ENCODE measurements around the gene PPARG. TPM values are rescaled to one million over a fixed set of nuclear protein-coding genes. Genes with fewer than 3 reads are reported as not detected.

Gene PPARG
- total and polyA plus RNA-seq, 4 donors: 8.3 to 41.4 (median 26.2) TPM

- Histone ChIP-seq H3K27me3 (ENCODE audit: control insufficient read depth in 3 of 3, insufficient read depth in 3 of 3, low read length in 2 of 3) (peaks cover 0 to 6% (median 0%) of the 10 kb centered on the region in 3 donors), H3K27ac (ENCODE audit: low read depth in 1 of 2, low read length in 1 of 2) (no peak overlapping the region), H3K9ac (ENCODE audit: insufficient read depth in 1 of 2, low read length in 2 of 2) (no peak overlapping the region), H3K4me3 (no peak overlapping the region), H3K36me3 (ENCODE audit: control insufficient read depth in 4 of 4, insufficient read depth in 4 of 4, low read length in 4 of 4) (peaks cover 0 to 3% (median 0%) of the 10 kb centered on the region in 4 donors), H3K9me3 (ENCODE audit: control insufficient read depth in 4 of 4, insufficient read depth in 3 of 4, low read length in 3 of 4) (no peaks in the 10 kb centered on the region), H3K4me1 (ENCODE audit: control insufficient read depth in 5 of 5, insufficient read depth in 5 of 5, low read length in 5 of 5) (peaks cover 0 to 2% (median 0%) of the 10 kb centered on the region in 5 donors)
- no peak for DNase-seq
- ATAC-seq (ENCODE audit: insufficient read depth, low FRiP score): no peak
- TF ChIP-seq, protein P1, sequence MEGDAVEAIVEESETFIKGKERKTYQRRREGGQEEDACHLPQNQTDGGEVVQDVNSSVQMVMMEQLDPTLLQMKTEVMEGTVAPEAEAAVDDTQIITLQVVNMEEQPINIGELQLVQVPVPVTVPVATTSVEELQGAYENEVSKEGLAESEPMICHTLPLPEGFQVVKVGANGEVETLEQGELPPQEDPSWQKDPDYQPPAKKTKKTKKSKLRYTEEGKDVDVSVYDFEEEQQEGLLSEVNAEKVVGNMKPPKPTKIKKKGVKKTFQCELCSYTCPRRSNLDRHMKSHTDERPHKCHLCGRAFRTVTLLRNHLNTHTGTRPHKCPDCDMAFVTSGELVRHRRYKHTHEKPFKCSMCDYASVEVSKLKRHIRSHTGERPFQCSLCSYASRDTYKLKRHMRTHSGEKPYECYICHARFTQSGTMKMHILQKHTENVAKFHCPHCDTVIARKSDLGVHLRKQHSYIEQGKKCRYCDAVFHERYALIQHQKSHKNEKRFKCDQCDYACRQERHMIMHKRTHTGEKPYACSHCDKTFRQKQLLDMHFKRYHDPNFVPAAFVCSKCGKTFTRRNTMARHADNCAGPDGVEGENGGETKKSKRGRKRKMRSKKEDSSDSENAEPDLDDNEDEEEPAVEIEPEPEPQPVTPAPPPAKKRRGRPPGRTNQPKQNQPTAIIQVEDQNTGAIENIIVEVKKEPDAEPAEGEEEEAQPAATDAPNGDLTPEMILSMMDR (IDR thresholded peaks at IDR 0.05; ENCODE audit: control extremely low read depth, extremely low read depth): no peak
- WGBS, 2 donors: 81 to 91% methylated on average over 4 of the region's 4 CpGs
These were observed 28.0 kb downstream of the PPARG start for GRCh38 chr3:12316729-12317351.

GRCh38 chr3:12317914-12318313 lies 29.0 kb downstream of the PPARG start:
- Histone ChIP-seq H3K9me3 (ENCODE audit: control insufficient read depth in 4 of 4, insufficient read depth in 3 of 4, low read length in 3 of 4) (no peaks in the 10 kb centered on the region), H3K27me3 (ENCODE audit: control insufficient read depth in 3 of 3, insufficient read depth in 3 of 3, low read length in 2 of 3) (peaks cover 0 to 6% (median 0%) of the 10 kb centered on the region in 3 donors), H3K27ac (ENCODE audit: low read depth in 1 of 2, low read length in 1 of 2) (no peak overlapping the region), H3K4me3 (no peak overlapping the region), H3K9ac (ENCODE audit: insufficient read depth in 1 of 2, low read length in 2 of 2) (no peak overlapping the region), H3K36me3 (ENCODE audit: control insufficient read depth in 4 of 4, insufficient read depth in 4 of 4, low read length in 4 of 4) (peaks cover 0 to 3% (median 0%) of the 10 kb centered on the region in 4 donors), H3K4me1 (ENCODE audit: control insufficient read depth in 5 of 5, insufficient read depth in 5 of 5, low read length in 5 of 5) (peaks cover 0 to 2% (median 0%) of the 10 kb centered on the region in 5 donors)
- 64 to 76% methylated on average over 5 of the region's 5 CpGs for WGBS, 2 donors
- TF ChIP-seq, protein P1 (IDR thresholded peaks at IDR 0.05; ENCODE audit: control extremely low read depth, extremely low read depth): no peak
- ATAC-seq (ENCODE audit: insufficient read depth, low FRiP score) (no peak), DNase-seq (no peak)

DNA sequence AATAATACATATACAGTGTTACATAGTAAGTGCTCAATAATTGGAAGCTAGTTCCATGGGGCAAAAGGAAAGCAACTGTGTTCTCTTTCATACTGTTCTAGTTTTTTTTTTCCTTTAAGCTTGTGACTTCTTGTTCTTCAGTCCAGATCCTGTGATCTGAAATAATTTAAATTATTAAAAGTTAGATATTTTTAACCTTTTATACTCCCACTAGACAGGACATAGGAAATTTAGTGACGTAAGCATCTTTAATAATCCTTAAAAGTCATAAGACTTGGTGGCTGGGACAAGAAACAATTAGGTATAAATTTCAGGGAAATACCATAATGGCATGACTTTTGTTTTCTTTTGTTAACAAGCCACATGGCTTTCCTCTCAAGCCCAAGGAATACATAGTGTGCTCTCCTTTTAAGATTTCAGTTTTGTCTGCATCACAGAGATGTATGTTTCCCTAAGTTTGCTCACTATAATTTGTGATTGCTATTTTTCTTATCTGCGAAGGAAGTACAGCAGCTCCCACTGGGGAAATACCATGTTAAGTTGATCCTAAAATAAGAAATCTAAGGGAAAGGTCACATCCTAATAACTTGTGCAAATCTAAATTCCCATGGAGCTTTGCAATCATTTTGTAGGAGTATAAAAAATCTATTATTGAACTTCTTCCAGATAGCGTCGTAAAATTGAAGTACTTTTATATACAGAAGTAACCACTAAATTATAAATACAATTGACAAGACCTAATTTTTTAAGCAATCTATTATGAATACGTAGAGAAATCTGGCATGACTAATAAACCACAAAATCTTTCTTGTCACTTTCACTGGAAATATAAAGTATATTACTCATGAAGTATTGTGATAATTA lies 30.1 kb downstream of the PPARG start:
- ATAC-seq (ENCODE audit: insufficient read depth, low FRiP score) (no peak), DNase-seq (no peak)
- TF ChIP-seq, protein P1 (IDR thresholded peaks at IDR 0.05; ENCODE audit: control extremely low read depth, extremely low read depth): no peak
- Histone ChIP-seq H3K9ac (ENCODE audit: insufficient read depth in 1 of 2, low read length in 2 of 2) (no peak overlapping the region), H3K4me1 (ENCODE audit: control insufficient read depth in 5 of 5, insufficient read depth in 5 of 5, low read length in 5 of 5) (peaks cover 0 to 2% (median 0%) of the 10 kb centered on the region in 5 donors), H3K9me3 (ENCODE audit: control insufficient read depth in 4 of 4, insufficient read depth in 3 of 4, low read length in 3 of 4) (no peaks in the 10 kb centered on the region), H3K4me3 (no peak overlapping the region), H3K36me3 (ENCODE audit: control insufficient read depth in 4 of 4, insufficient read depth in 4 of 4, low read length in 4 of 4) (peaks cover 0 to 3% (median 0%) of the 10 kb centered on the region in 4 donors), H3K27ac (ENCODE audit: low read depth in 1 of 2, low read length in 1 of 2) (no peak overlapping the region), H3K27me3 (ENCODE audit: control insufficient read depth in 3 of 3, insufficient read depth in 3 of 3, low read length in 2 of 3) (peaks cover 0 to 6% (median 0%) of the 10 kb centered on the region in 3 donors)
- 69 to 85% methylated on average over 5 of the region's 5 CpGs for WGBS, 2 donors

Data from lung (tissue), 12 donors.